T1000 (cell line): ENCODE measurements around the gene DCC.

Source experiments
- DNase-seq: peaks from one replicate; lab custom pipeline; 2025; ENCODE audit warnings: mixed read lengths; lab: John Stamatoyannopoulos, UW

The DCC gene

GRCh38 chr18:52933356-52933755 is 593.4 kb downstream of the DCC start:
- DNase-seq: no peak

- no peak for DNase-seq
Measured at GRCh38 chr18:52936931-52937330, 596.9 kb downstream of the DCC start.

GRCh38 chr18:52937840-52938239 is 597.8 kb downstream of the DCC start:
- DNase-seq: no peak

GRCh38 chr18:52945552-52945951 is 605.6 kb downstream of the DCC start:
- DNase-seq: no peak

GRCh38 chr18:52948868-52949444 is 609.0 kb downstream of the DCC start:
- DNase-seq: no peak

GRCh38 chr18:52950155-52950554 is 610.2 kb downstream of the DCC start:
- no peak for DNase-seq

- DNase-seq: no peak
Measured at GRCh38 chr18:52953387-52953786, 613.4 kb downstream of the DCC start.

GRCh38 chr18:52963481-52963880 is 623.5 kb downstream of the DCC start:
- DNase-seq: no peak

GRCh38 chr18:52970686-52971085 is 630.7 kb downstream of the DCC start:
- DNase-seq: no peak

- no peak for DNase-seq
Measured at GRCh38 chr18:52971097-52971496, 631.1 kb downstream of the DCC start.

GRCh38 chr18:52979892-52980291 is 639.9 kb downstream of the DCC start:
- no peak for DNase-seq

- no peak for DNase-seq
Measured at GRCh38 chr18:52991246-52991645, 651.2 kb downstream of the DCC start.

GRCh38 chr18:52992041-52992440 is 652.0 kb downstream of the DCC start:
- DNase-seq: no peak

- DNase-seq: no peak
Measured at GRCh38 chr18:52995875-52996274, 655.9 kb downstream of the DCC start.

GRCh38 chr18:52999633-53000032 is 659.6 kb downstream of the DCC start:
- no peak for DNase-seq

GRCh38 chr18:53004798-53005197 is 664.8 kb downstream of the DCC start:
- DNase-seq: no peak

GRCh38 chr18:53018791-53019190 is 678.8 kb downstream of the DCC start:
- no peak for DNase-seq

GRCh38 chr18:53025247-53025646 is 685.2 kb downstream of the DCC start:
- DNase-seq: no peak

GRCh38 chr18:53028565-53028964 is 688.6 kb downstream of the DCC start:
- DNase-seq: no peak

GRCh38 chr18:53033128-53033527 is 693.1 kb downstream of the DCC start:
- no peak for DNase-seq

GRCh38 chr18:53038608-53039007 is 698.6 kb downstream of the DCC start:
- DNase-seq: no peak

GRCh38 chr18:53040286-53040685 is 700.3 kb downstream of the DCC start:
- no peak for DNase-seq

GRCh38 chr18:53056064-53056463 is 716.1 kb downstream of the DCC start:
- no peak for DNase-seq

GRCh38 chr18:53070788-53071187 is 730.8 kb downstream of the DCC start:
- no peak for DNase-seq

- DNase-seq: no peak
Measured at GRCh38 chr18:53080687-53081086, 740.7 kb downstream of the DCC start.
